Breast epithelium (tissue), 4 donors: Measurements from ENCODE around the gene HRH1. TPM values are rescaled to one million over a fixed set of nuclear protein-coding genes. Genes with fewer than 3 reads are reported as not detected.

Source experiments
- DNase-seq, 2 donors: peaks; one replicate each; pipeline ENCODE4 v3.0.0-alpha.2; 2019; ENCODE audit warnings: low spot score in 2 of 2
- H3K27ac ChIP-seq, 2 donors: fragments of 200-600 bp; sonication (generic) in 1 of 2; one replicate each; pipeline ENCODE4 v1.5.1; 2016 to 2019; ENCODE audit warnings: mild to moderate bottlenecking in 1 of 2
- H3K27me3 ChIP-seq, 2 donors: fragments of 200-600 bp; sonication (generic) in 1 of 2; one replicate each; pipeline versions ENCODE4 v1.5.1 to v1.6.0; 2017 to 2019; ENCODE audit warnings: control low read depth in 1 of 2, mild to moderate bottlenecking in 1 of 2
- H3K36me3 ChIP-seq: fragments of 200-600 bp; one replicate; pipeline ENCODE4 v1.5.1; 2019
- H3K4me1 ChIP-seq, 2 donors: fragments of 200-600 bp; sonication (generic); one replicate each; pipeline ENCODE4 v1.5.1; 2016 to 2019; ENCODE audit warnings: control low read depth in 1 of 2
- H3K4me3 ChIP-seq, 3 donors: fragments of 200-600 bp; sonication (generic); 1 replicate in 2 of 3; 2 replicates in 1 of 3; pipeline ENCODE4 v1.5.1; 2016 to 2019; ENCODE audit warnings: mild to moderate bottlenecking in 3 of 3, moderate library complexity in 2 of 3
- H3K9me3 ChIP-seq, 2 donors: fragments of 200-600 bp; sonication (generic) in 1 of 2; one replicate each; pipeline ENCODE4 v1.5.1; 2016 to 2019; ENCODE audit warnings: control low read depth in 1 of 2
- POLR2A ChIP-seq: fragments of 450-650 bp; IDR thresholded peaks from one replicate; pipeline ENCODE4 v1.6.1; 2016; ENCODE audit warnings: antibody characterized with exemption, mild to moderate bottlenecking, moderate library complexity
- POLR2AphosphoS5 ChIP-seq, 3 donors: sonication (generic); formaldehyde crosslinking; IDR thresholded peaks; one replicate each; pipeline ENCODE4 v1.6.1; 2017; ENCODE audit warnings: antibody characterized with exemption in 3 of 3
- intact Hi-C: fragments of 100-400 bp; cut with DNase I; formaldehyde crosslinking; loops from one replicate; pipeline ENCODE4 v1.15.1; 2023; ENCODE audit warnings: low total_unique reads
- total RNA-seq, 3 donors: library from RNA; depleted of rRNA; stranded (reverse); fragments of >200 nt; gene quantifications; one replicate each; pipeline ENCODE4 v1.1.0, GENCODE V29; 2016
- TF ChIP-seq, protein P1 (sequence below), 3 donors: fragments of 450-650 bp; IDR thresholded peaks; one replicate each; pipeline ENCODE4 v1.5.1; 2016 to 2017; ENCODE audit warnings: antibody characterized with exemption in 3 of 3, mild to moderate bottlenecking in 3 of 3, moderate library complexity in 3 of 3

Gene HRH1
- total RNA-seq, 3 donors from 2014 or later, result 3.8 to 4.2 (median 3.9) TPM

DNA sequence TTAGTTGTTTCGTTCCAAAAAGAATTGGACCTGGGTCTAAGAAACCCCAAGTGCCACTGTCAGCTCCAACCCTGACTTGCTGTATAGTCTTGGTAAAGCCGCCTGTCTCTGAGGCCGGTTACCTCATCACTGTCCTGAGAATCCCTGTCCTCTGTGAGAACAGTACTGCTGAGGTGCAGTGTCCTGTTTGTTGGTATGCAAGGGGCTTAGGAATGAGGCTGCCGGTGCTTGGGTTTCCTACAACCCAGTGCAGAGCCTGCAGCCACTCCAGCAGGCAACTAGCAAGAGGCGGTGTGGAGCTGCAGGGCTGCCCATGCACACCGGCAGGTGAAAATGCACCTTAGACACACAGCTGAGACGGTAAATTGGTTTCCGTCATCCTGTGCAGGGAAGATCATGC lies 65.9 kb downstream of the HRH1 start:
- Histone ChIP-seq H3K4me3 (no peak overlapping the region), H3K27me3 (no peaks in the 10 kb centered on the region), H3K4me1 (no peaks in the 10 kb centered on the region), H3K36me3 (no peaks in the 10 kb centered on the region), H3K27ac (no peak overlapping the region), H3K9me3 (no peaks in the 10 kb centered on the region)
- intact Hi-C loops, result no loop called here
- no peak for TF ChIP-seq POLR2A
- TF ChIP-seq, protein P1, sequence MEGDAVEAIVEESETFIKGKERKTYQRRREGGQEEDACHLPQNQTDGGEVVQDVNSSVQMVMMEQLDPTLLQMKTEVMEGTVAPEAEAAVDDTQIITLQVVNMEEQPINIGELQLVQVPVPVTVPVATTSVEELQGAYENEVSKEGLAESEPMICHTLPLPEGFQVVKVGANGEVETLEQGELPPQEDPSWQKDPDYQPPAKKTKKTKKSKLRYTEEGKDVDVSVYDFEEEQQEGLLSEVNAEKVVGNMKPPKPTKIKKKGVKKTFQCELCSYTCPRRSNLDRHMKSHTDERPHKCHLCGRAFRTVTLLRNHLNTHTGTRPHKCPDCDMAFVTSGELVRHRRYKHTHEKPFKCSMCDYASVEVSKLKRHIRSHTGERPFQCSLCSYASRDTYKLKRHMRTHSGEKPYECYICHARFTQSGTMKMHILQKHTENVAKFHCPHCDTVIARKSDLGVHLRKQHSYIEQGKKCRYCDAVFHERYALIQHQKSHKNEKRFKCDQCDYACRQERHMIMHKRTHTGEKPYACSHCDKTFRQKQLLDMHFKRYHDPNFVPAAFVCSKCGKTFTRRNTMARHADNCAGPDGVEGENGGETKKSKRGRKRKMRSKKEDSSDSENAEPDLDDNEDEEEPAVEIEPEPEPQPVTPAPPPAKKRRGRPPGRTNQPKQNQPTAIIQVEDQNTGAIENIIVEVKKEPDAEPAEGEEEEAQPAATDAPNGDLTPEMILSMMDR (IDR thresholded peaks at IDR 0.05), result no peak
- no peak for TF ChIP-seq POLR2AphosphoS5 (IDR thresholded peaks at IDR 0.05)
- no peak for DNase-seq

DNA sequence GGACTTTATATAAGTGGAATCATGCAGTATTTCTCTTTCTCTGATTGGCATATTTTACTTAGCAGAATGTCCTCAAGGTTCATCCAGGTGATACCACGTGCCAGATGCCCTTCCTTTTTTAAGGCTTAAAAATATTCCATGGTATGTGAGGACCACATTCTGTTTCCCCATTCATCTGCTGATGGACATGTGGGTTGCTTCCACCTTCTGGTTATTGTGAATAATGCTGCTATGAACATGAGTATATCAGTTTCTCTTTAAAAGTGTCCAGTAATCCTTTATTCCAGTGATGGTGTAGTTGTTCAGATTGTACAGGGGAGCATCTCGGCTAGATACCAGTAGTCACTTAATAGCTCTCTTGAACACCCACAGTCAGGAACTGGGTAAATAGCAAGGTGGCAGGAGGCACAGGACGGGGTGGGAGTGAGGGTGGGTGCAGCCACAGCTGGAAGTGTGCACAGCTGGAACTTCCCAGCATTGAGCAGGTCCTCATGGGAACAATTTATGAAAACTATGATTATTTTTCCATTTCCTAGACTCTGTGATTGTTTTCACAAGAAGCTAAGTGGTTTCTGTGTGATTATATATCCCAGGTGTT lies 67.6 kb downstream of the HRH1 start:
- H3K27ac ChIP-seq, result no peak overlapping the region
- H3K9me3 ChIP-seq, result no peaks in the 10 kb centered on the region

DNA sequence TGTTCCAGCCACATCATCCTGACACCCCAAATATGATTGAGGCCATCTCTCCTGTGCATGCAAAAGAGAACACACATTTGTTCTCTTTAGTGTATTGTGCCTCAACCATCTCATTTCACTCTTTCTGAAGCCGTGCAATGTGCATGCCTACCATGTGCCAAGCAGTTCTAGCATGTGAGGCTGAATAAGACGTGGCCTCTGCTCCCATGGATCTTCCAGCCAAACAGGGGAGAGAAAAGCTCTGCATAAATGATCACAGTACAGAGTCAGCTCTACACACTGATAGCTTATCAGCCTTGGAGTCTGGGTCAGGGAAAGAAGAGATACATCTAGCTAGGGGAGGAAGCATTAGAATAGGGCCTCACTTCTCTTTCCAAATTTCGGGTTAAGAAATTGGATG lies 69.7 kb downstream of the HRH1 start:
- intact Hi-C loops, result no loop called here
- TF ChIP-seq POLR2AphosphoS5 (IDR thresholded peaks at IDR 0.05), result no peak
- TF ChIP-seq, protein P1 (IDR thresholded peaks at IDR 0.05), result no peak
- no peak for DNase-seq
- Histone ChIP-seq H3K4me3 (no peak overlapping the region), H3K9me3 (no peaks in the 10 kb centered on the region), H3K27me3 (no peaks in the 10 kb centered on the region), H3K36me3 (no peaks in the 10 kb centered on the region), H3K27ac (no peak overlapping the region), H3K4me1 (no peaks in the 10 kb centered on the region)

More for the DNA sequence above, 67.6 kb downstream of the HRH1 start:
- Histone ChIP-seq H3K4me3 (no peak overlapping the region), H3K27me3 (no peaks in the 10 kb centered on the region), H3K4me1 (no peaks in the 10 kb centered on the region), H3K36me3 (no peaks in the 10 kb centered on the region)
- DNase-seq, result no peak
- TF ChIP-seq POLR2A, result no peak
- TF ChIP-seq, protein P1 (IDR thresholded peaks at IDR 0.05), result no peak
- TF ChIP-seq POLR2AphosphoS5 (IDR thresholded peaks at IDR 0.05), result no peak
- intact Hi-C loops, result no loop called here

DNA sequence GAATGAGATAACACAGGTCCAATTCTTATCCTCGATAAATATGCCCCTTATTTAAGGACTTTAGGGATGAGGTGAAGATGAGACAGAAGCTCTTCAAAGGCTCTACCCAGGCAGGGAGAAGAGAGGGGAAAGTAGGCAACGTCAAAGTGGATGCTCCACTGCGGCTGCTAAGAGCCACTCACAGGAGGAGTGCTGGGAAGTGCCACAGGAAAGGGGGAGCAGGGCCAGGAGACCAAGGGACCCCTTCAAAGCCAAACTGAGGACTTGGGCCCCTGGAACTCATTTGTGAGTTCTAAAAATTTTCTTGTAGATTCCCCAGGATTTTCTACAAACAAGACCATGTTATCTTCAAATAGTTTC lies 70.6 kb downstream of the HRH1 start:
- no peaks in the 10 kb centered on the region for H3K36me3 ChIP-seq
- H3K27ac ChIP-seq, result peak overlapping the region; percentile 75 to 83
- no peak for DNase-seq
- intact Hi-C loops, result no loop called here
- H3K9me3 ChIP-seq, result no peaks in the 10 kb centered on the region
- TF ChIP-seq POLR2AphosphoS5 (IDR thresholded peaks at IDR 0.05) (no peak), POLR2A (no peak)
- TF ChIP-seq, protein P1 (IDR thresholded peaks at IDR 0.05), result no peak
- H3K4me3 ChIP-seq, result peak overlapping the region in 2 of 3 donors; percentile 20 to 44
- no peaks in the 10 kb centered on the region for H3K4me1 ChIP-seq
- H3K27me3 ChIP-seq, result no peaks in the 10 kb centered on the region

DNA sequence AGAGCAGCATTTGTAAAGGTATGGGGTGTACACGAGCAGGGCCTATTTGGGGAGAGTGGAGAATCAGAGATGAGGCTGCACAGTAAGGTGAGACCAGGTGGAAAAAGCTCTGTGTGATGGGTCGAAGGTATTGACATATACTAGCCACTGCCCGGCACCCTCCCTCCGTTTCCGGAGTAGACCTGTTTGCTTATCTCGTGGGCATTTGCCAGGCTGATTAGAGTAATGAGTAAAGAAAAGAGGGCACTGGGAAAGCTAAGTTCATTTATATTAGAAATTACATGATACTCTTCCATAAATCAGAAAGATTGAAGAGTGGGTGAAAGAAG lies 71.7 kb downstream of the HRH1 start:
- no peaks in the 10 kb centered on the region for H3K27me3 ChIP-seq
- H3K4me1 ChIP-seq, result no peaks in the 10 kb centered on the region
- no peaks in the 10 kb centered on the region for H3K36me3 ChIP-seq
- TF ChIP-seq POLR2AphosphoS5 (IDR thresholded peaks at IDR 0.05) (no peak), POLR2A (no peak)
- TF ChIP-seq, protein P1 (IDR thresholded peaks at IDR 0.05), result no peak
- peak overlapping the region; percentile 75 to 83 for H3K27ac ChIP-seq
- H3K4me3 ChIP-seq, result peak overlapping the region in 1 of 3 donors; percentile 44
- no peak for DNase-seq
- no peaks in the 10 kb centered on the region for H3K9me3 ChIP-seq
- intact Hi-C loops, result no loop called here
